Mucosa of descending colon (tissue), 3 donors: Measurements from ENCODE around the gene SLC35F4. TPM values are rescaled to one million over a fixed set of nuclear protein-coding genes. Genes with fewer than 3 reads are reported as not detected.

ENCODE experiments used
- ATAC-seq: fragments of 200-7000 bp; cut with Tn5 transposase; one replicate; pipeline ENCODE4 v1.9.1; 2020; ENCODE audit warnings: mild to moderate bottlenecking, moderate library complexity
- DNase-seq, 3 donors: peaks; one replicate each; pipeline ENCODE4 v3.0.0-alpha.2; 2020
- H3K36me3 ChIP-seq: fragments of 200-600 bp; one replicate; pipeline ENCODE4 v1.8.0; 2021; ENCODE audit warnings: low read depth, mild to moderate bottlenecking
- H3K4me1 ChIP-seq: fragments of 200-600 bp; one replicate; pipeline ENCODE4 v1.8.0; 2021; ENCODE audit warnings: low read depth, mild to moderate bottlenecking
- H3K4me3 ChIP-seq: fragments of 200-600 bp; one replicate; pipeline ENCODE4 v1.8.0; 2021; ENCODE audit warnings: mild to moderate bottlenecking
- H3K9me3 ChIP-seq: fragments of 200-600 bp; one replicate; pipeline ENCODE4 v1.8.0; 2021; ENCODE audit warnings: mild to moderate bottlenecking
- CTCF ChIP-seq: fragments of 200-600 bp; IDR thresholded peaks from one replicate; pipeline ENCODE4 v1.8.0; 2022; ENCODE audit warnings: antibody characterized with exemption, mild to moderate bottlenecking
- intact Hi-C, 2 donors: fragments of 100-400 bp; cut with DNase I in 1 of 2; cut with micrococcal nuclease in 1 of 2; formaldehyde crosslinking; loops; one replicate each; pipeline versions ENCODE4 v1.11.0 to v1.11.1; 2022; cut with DNase I, micrococcal nuclease
- total RNA-seq, 3 donors: library from RNA; stranded (reverse); fragmentation: NEBNext Ultra II Directional in 2 of 3; extraction: Animal tissue kit (Norgen Biotek cat#: 25700) in 2 of 3; gene quantifications; one replicate each; pipeline versions ENCODE4 v1.2.1 to v1.2.4, GENCODE V29; 2021 to 2023
- donor health status: DM: no; HTN: no; CAD: no; lungs with moderate emphysema.
- donor health status: DM: no; HTN: no; CAD: no.
- donor health status: DM: no; HTN: yes; CAD: no.

SLC35F4 gene
- total RNA-seq, 3 donors from 2014 or later = not detected

GRCh38 chr14:57659052-57659451 is 206.8 kb downstream of the SLC35F4 start:
- Histone ChIP-seq H3K36me3 (no peaks in the 10 kb centered on the region), H3K4me3 (no peak overlapping the region), H3K9me3 (no peaks in the 10 kb centered on the region), H3K4me1 (no peaks in the 10 kb centered on the region)
- TF ChIP-seq CTCF = no peak
- ATAC-seq = no peak
- DNase-seq = no peak
- intact Hi-C loops = no loop called here

GRCh38 chr14:57657487-57657886 is 208.4 kb downstream of the SLC35F4 start:
- ATAC-seq (peak; percentile 13), DNase-seq (no peak)
- Histone ChIP-seq H3K4me3 (no peak overlapping the region), H3K4me1 (no peaks in the 10 kb centered on the region), H3K36me3 (no peaks in the 10 kb centered on the region), H3K9me3 (no peaks in the 10 kb centered on the region)
- intact Hi-C loops = no loop called here
- no peak for TF ChIP-seq CTCF

GRCh38 chr14:57656853-57657252 is 209.0 kb downstream of the SLC35F4 start:
- DNase-seq (no peak), ATAC-seq (no peak)
- Histone ChIP-seq H3K9me3 (no peaks in the 10 kb centered on the region), H3K4me1 (no peaks in the 10 kb centered on the region), H3K4me3 (no peak overlapping the region), H3K36me3 (no peaks in the 10 kb centered on the region)
- no peak for TF ChIP-seq CTCF
- intact Hi-C loops = no loop called here

GRCh38 chr14:57652769-57653168 is 213.1 kb downstream of the SLC35F4 start:
- intact Hi-C loops = no loop called here

GRCh38 chr14:57641776-57642175 is 224.1 kb downstream of the SLC35F4 start:
- intact Hi-C loops = no loop called here
- Histone ChIP-seq H3K36me3 (no peaks in the 10 kb centered on the region), H3K4me1 (no peaks in the 10 kb centered on the region), H3K4me3 (no peak overlapping the region), H3K9me3 (no peaks in the 10 kb centered on the region)
- no peak for TF ChIP-seq CTCF
- ATAC-seq (no peak), DNase-seq (no peak)

More at GRCh38 chr14:57652769-57653168, 213.1 kb downstream of the SLC35F4 start:
- H3K4me1 ChIP-seq = no peaks in the 10 kb centered on the region
- no peak overlapping the region for H3K4me3 ChIP-seq
- no peak for DNase-seq
- no peak for ATAC-seq
- no peaks in the 10 kb centered on the region for H3K9me3 ChIP-seq
- no peak for TF ChIP-seq CTCF
- no peaks in the 10 kb centered on the region for H3K36me3 ChIP-seq

- H3K4me3 ChIP-seq = no peak overlapping the region
- no peaks in the 10 kb centered on the region for H3K9me3 ChIP-seq
- H3K4me1 ChIP-seq = no peaks in the 10 kb centered on the region
- no peaks in the 10 kb centered on the region for H3K36me3 ChIP-seq
- TF ChIP-seq CTCF = no peak
- DNase-seq (no peak), ATAC-seq (no peak)
- intact Hi-C loops = no loop called here
Observed at GRCh38 chr14:57640036-57640435, 225.9 kb downstream of the SLC35F4 start.
